Renal cortical epithelial cell (primary cell): ENCODE data around the gene SLC35B4. TPM values are rescaled to one million over a fixed set of nuclear protein-coding genes. Genes with fewer than 3 reads are reported as not detected.

Experiments
- DNase-seq: peaks from one replicate; pipeline ENCODE4 v3.0.0-alpha.2; 2011; ENCODE audit warnings: low read depth
- total RNA-seq: library from RNA; depleted of rRNA; stranded (reverse); fragments of >200 nt; gene quantifications from 2 replicates; pipeline ENCODE4 v1.2.3, GENCODE V29; 2014

SLC35B4 gene
- total RNA-seq, 1 donor from 2014 or later: 12.5 TPM

- no peak for DNase-seq
Observed at GRCh38 chr7:134293002-134293740, 23.6 kb downstream of the SLC35B4 start.

GRCh38 chr7:134290286-134290685 lies 26.4 kb downstream of the SLC35B4 start:
- DNase-seq: no peak

- no peak for DNase-seq
Observed at GRCh38 chr7:134289841-134290240, 26.9 kb downstream of the SLC35B4 start.

GRCh38 chr7:134289423-134289822 lies 27.3 kb downstream of the SLC35B4 start:
- no peak for DNase-seq

GRCh38 chr7:134287916-134288659 lies 28.6 kb downstream of the SLC35B4 start:
- DNase-seq: no peak

GRCh38 chr7:134284952-134285351 lies 31.8 kb downstream of the SLC35B4 start:
- DNase-seq: no peak

GRCh38 chr7:134284011-134284410 lies 32.7 kb downstream of the SLC35B4 start:
- DNase-seq: no peak

- DNase-seq: no peak
Observed at GRCh38 chr7:134280508-134280907, 36.2 kb downstream of the SLC35B4 start.

- DNase-seq: no peak
Observed at GRCh38 chr7:134279898-134280297, 36.8 kb downstream of the SLC35B4 start.

GRCh38 chr7:134279336-134279735 lies 37.4 kb downstream of the SLC35B4 start:
- DNase-seq: no peak

GRCh38 chr7:134278502-134279153 lies 38.1 kb downstream of the SLC35B4 start:
- peak; percentile 43 for DNase-seq

- no peak for DNase-seq
Observed at GRCh38 chr7:134276951-134277350, 39.8 kb downstream of the SLC35B4 start.

- no peak for DNase-seq
Observed at GRCh38 chr7:134262322-134262721, 54.4 kb downstream of the SLC35B4 start.

- no peak for DNase-seq
Observed at GRCh38 chr7:134255814-134256213, 60.9 kb downstream of the SLC35B4 start.

- DNase-seq: peak; percentile 6
Observed at GRCh38 chr7:134254311-134254710, 62.4 kb downstream of the SLC35B4 start.

GRCh38 chr7:134248196-134248595 lies 68.5 kb downstream of the SLC35B4 start:
- no peak for DNase-seq

- DNase-seq: no peak
Observed at GRCh38 chr7:134246761-134247160, 70.0 kb downstream of the SLC35B4 start.

GRCh38 chr7:134246347-134246746 lies 70.4 kb downstream of the SLC35B4 start:
- DNase-seq: no peak

GRCh38 chr7:134245253-134245652 lies 71.5 kb downstream of the SLC35B4 start:
- no peak for DNase-seq
